ENCODE measurements around the gene BBOX1.
"Not testable (repeated sequence)": the region's sequence is repeated elsewhere in the genome, so short reads cannot be mapped to it uniquely, and the experiment has no call there.

The BBOX1 gene, protein sequence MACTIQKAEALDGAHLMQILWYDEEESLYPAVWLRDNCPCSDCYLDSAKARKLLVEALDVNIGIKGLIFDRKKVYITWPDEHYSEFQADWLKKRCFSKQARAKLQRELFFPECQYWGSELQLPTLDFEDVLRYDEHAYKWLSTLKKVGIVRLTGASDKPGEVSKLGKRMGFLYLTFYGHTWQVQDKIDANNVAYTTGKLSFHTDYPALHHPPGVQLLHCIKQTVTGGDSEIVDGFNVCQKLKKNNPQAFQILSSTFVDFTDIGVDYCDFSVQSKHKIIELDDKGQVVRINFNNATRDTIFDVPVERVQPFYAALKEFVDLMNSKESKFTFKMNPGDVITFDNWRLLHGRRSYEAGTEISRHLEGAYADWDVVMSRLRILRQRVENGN

DNA sequence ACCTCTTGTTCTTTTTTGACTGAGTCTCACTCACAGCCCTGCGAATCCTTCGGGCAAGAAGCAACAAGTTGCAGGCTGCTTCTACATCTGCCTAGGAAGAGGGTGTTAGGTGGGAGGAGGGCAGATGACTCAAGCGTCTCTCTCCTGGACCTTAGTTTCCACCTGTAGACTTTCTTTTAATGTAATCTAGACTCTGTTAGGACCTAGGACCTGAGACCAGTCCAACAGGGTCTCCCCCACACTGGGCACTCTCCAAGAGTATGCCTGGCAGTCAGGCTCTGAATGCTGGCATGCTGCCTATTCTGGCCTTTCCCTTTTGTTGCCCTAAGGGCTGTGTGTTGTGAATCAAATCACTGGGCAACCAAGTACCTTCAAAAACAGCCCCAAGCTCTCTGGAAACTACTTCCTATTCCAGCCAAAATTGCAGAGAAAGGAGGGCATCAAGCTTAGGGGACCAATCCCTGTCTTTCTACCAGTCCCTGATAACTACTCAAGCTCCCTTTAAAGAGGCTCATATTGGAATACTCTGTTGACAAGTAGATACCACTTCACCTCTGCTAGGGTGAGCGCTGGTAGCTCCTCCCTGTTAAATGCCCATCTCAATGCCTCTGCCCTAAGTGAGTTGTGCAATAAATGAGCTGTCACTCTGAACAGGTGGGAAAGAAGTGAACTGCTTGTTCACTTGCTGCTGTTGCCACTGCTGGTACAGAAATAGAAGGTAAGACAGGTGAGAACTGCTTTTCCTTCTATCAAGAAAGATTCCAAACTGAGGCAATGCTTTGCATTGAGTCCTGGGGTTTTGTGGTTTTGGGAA lies at the start of gene BBOX1:
Gene BBOX1 (plus strand): TSS at position 514 of the 814 bp plus-strand sequence. CDS start 14,616 bp downstream, outside the sequence.
- DNase-seq (ENCODE audit: low read depth, low spot score), result no peak

DNA sequence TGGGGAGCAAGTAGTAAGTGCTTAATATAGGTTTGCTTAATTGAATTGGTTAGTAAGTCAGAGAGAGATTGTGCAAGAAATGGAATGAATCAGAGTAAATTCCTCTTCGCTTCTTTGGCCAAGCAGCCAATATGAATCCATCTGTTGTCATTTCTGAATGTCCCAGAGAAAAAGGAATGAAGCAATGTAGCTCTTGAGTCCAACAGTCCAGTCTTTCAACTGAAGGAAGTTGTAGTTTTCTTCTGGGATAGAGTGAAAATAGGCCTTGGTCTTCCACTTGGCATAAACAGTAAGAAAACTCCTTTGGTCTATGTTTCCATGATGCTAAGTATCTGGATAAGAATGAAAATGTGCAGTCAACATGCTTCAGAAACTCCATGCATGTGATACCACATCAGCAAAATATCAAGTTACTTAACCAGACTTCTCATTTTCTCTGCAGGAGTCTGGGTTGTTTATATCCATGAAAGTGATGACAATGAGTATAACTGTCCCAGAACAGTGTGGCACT lies 48.5 kb upstream of the BBOX1 start:
- DNase-seq (ENCODE audit: low read depth, low spot score), result no peak

DNA sequence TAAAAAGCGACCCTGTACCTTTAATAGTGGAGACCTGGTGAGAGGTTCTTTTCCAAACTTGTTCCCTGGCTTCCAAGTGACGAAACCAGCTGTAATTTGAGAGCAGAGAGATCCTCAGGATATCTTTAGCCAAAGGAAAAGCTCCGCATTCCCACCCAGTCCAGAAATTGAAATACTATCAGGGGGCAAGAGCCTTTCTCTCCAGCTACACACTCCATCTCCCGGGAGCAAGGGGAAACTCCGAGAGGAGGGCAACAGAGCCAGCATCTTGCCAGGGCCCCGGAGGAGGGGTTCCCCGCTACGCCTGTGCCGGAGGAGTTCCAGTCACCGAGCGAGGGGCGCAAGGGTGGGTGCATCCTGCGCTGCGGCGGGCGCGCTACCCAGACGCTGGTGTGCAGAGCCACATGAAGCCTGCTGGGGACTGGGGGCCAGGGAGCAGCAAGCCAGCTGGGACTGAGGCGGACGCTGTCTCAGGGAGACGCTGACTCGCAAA lies 46.6 kb upstream of the BBOX1 start, which contains the start of gene FIBIN:
Gene FIBIN (plus strand): TSS at position 148 of the 493 bp plus-strand sequence. CDS start 415 bp downstream, outside the sequence.
- DNase-seq (ENCODE audit: low read depth, low spot score), result no peak

DNA sequence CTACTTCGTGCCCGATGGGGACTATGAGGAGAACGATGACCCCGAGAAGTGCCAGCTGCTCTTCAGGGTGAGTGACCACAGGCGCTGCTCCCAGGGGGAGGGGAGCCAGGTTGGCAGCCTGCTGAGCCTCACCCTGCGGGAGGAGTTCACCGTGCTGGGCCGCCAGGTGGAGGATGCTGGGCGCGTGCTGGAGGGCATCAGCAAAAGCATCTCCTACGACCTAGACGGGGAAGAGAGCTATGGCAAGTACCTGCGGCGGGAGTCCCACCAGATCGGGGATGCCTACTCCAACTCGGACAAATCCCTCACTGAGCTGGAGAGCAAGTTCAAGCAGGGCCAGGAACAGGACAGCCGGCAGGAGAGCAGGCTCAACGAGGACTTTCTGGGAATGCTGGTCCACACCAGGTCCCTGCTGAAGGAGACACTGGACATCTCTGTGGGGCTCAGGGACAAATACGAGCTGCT lies 46.0 kb upstream of the BBOX1 start:
- no peak for DNase-seq (ENCODE audit: low read depth, low spot score)

DNA sequence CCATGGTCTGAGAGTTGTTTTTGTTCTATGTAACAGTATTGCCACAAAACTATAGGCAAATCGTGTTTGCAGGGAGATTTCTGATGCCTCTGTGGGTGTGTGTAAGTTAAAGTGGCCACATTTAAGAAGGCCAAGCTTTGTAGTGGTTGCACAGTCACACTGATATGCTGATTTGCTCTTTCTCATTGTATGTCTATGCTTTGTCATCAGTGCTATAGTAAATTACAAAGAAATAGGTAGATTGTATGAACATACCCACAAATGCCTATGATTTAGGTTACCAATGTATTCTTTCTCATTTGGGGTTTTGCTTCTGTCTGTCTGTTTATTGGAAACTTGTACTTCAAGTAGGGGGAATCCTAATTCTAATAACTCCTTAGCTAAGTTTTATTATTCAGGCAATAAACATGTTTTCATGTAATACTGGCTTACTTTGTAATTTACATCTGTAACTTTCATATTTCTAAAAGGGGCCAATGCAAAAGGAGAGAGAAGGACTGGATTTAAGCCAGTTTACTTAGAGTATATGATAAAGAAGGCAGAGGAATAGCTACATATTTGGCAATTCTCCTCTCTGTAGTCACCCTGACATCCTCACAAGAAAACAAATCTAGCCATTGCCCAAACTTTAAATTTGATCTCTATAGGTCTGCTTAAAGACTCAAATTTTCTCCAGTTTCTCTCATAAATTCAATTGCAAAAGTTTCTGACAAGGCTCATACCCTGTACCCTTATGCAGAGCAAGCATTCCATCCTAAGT lies 44.7 kb upstream of the BBOX1 start:
- no peak for DNase-seq (ENCODE audit: low read depth, low spot score)

DNA sequence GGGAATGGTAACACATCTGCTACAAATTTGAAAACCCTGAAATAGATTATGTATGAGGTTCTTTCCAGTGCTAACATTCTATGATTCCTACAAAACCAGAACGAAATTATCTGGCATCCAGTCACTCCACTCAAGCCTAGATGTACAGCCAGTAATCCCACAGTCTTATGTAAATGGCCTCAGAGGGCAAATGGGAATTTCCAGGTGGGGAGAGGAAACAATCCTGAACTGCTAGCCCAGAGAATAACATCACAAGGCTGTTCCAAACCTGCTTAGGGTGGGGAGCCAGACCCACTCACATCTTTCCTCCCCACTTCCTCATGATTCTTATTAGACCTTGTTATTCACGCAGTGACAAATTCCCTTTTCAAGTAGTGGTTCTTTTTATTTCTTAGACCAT lies 43.2 kb upstream of the BBOX1 start:
- DNase-seq (ENCODE audit: low read depth, low spot score), result no peak

DNA sequence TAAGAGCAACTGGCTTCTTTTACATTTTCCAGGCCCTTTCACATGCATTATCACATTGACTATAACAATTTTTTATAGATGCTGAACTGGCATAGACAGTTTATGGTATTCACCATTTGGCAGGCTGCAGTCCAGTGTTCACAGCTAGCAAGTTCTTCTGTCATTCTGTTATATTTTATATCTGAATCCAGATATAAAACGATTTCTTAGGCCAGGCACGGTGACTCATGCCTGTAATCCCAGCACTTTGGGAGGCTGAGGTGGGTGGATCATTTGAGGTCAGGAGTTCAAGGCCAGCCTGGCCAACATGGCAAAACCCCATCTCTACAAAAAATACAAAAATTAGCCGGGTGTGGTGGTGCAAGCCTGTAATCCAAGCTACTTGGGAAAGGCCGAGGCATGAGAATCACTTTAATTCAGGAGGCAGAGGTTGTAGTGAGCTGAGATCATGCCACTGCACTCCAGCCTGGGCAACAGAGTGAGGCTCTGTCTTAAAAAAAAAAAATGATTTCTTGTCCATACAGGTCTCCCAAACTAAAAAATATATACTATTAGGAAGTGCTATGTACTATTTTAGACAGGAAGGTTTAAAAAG lies 39.4 kb upstream of the BBOX1 start:
- not testable (repeated sequence) for DNase-seq (ENCODE audit: low read depth, low spot score)

DNA sequence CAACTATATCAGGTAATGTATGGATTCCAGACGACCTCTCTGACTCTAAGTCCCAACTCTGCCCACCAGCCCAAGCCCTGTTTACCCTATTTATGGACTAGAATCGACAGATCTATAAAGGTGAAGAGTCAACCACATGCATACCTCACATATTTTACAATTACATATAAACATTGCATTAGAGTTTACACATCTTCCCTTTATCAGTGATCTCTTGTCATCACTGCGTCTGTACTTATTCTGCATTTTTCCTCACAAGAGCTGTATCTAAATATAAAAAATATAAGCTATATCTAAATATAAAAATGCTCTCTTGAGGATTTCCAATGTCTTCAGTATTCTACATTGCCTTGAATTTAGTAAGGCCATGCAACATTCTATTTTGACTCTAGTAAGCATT lies 38.2 kb upstream of the BBOX1 start:
- DNase-seq (ENCODE audit: low read depth, low spot score), result no peak

DNA sequence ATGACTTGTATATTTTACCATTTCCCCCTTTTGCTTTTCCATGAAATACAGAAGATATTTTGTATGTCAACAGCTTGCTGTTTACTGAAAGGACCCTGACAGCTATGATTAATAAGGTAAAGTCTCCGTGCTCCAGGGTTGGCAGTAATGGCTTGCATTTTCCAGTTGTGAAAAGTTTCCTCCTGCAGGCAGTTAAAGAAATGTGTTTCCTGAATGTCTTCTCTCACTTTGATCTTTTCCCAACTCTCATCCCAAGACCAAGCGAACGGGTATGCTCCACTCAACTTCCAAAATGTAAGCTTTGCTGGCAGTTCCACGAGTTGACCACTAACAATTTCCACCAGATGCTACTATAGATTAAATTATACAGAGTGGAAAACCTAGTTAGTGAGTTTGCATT lies 37.8 kb upstream of the BBOX1 start:
- DNase-seq (ENCODE audit: low read depth, low spot score), result no peak

DNA sequence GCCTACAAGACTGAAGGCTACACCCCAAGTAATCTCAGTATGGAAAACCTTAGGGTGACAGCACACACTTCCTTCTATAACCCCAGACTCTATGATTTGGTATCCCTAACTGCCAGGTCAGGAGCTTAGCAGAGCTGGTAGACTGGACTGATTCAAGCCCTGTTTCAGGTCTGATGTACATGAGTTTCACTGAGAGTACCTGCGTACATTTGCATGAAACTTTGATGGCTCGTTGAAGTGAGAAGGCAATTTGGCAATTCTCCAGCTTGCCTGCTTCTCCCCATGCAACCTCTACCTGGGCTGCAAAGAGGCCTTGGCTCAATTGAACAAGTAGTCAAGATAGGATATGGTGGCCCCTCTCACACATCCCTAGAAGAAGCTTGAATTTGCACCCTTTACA lies 36.5 kb upstream of the BBOX1 start:
- DNase-seq (ENCODE audit: low read depth, low spot score), result no peak

DNA sequence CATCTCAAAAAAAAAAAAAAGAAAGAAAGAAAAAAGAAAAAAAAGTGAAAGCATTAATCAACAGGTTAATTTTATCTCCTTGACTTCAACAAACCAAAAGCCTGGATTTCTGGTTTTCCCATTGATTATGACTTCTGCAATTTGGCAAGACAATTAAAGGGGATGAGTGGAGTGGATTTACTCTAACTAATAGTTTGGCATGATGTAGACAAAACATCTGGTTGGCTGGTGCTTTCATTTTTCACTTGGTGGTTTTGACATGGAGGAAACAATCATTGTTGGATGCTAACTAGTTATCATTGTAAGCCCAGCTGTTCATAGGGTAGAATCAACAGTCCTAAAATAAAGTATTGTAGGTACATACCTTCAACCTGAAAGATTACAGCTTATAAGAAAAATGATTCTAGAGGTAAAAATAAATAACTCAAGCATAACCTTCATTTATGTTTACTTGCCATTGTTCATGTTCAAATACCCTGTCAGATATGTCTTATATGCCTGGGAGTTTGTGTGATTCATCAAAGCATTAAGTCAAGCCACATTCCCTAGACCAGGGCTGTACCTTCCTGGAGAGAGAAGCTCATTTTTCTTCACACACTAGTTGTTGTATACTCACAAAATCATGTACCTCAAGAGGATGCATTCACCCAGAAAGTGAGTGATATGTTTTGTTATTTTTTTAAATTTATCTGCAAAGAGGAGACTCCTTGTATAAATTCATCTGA lies 31.6 kb upstream of the BBOX1 start:
- DNase-seq (ENCODE audit: low read depth, low spot score), result no peak

DNA sequence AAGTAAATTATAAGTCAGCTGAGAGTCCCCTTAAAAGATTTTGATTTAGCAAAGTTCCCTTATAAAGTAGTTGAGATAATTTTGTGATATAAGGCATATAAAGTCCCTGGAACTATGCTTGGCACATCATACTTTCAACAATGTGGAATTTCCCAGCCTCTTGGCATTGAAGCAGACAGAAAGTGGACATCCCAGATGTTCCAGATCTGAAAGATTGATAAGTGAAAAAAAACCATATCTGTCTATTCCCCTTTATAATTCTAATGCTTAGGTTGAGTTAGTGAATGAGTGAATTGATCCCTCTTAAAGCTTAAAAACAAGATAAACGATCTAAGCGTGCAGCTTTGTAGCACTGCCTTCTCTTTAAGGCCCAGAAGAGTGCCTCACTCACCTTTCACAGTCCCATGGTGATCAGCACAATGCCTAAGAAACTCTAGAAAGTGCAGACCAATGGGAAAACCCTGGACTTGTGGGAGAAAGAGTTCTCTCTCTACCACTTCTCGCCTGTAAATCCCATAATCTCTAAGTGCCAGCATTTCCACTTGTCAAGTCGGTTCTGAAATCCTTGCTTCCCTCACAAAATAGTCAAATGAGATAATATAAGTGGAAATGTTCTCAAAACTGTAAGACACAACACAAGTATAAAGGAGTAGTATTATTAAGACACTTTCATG lies 28.9 kb upstream of the BBOX1 start:
- DNase-seq (ENCODE audit: low read depth, low spot score), result no peak

DNA sequence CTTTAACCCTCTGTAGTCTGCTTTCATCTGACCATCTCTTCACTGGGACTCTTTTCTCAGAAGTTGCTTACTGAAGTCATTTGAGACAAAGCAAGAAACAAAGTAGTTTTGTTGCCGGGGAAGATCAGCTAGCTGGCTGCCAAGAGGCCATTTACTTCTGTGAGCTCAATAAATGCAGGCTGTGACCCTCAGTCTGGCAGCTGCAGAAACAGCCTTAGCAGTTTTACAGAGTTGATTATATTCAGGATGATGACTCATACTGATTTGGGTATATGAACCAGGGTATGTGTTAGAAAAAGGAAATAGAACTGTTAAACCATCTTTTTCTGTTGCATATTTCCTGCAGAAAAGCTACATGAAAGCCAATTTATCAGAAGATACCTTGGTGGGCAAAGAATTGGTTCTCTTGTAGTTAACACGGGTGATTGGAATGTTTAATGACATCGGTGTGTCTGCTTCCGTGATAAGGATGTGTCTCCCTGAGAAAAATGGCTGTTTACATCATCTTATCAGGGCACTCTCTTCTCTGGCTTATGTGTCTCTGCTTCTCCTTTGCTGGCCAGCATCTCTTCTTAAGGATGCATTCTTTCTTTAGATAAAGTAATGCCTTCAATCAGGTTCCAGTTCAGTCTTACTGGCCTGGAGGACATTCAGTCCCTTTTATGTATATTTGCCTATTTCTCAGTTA lies 28.2 kb upstream of the BBOX1 start:
- DNase-seq (ENCODE audit: low read depth, low spot score), result peak; percentile 57

DNA sequence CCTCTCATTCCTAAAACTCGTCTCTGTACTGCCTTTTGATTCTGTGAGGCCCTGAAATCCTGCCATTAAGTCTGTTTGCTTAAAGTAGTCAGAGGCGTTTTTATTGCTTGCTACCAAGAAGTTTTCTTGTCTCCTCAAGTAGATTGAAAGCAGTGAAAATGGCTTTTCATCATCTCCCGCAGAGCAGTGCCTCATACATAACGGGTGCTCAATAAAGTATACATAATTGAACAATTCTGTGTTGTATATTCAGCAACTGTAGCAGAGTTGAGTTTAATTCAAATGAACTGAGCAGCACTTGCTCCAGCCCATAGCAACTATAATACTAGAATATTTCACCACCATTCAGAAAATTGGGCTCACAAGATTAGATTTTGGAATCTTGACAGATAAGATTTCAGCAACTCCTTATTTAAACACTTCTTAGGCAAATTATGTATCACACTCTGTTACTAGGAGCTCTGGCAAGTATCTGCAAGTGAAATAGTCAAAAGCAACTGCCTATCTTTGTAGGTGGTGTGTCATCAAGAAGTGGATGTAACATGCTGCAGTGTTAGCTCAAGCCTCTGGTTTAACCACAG lies 26.7 kb upstream of the BBOX1 start:
- DNase-seq (ENCODE audit: low read depth, low spot score), result no peak

DNA sequence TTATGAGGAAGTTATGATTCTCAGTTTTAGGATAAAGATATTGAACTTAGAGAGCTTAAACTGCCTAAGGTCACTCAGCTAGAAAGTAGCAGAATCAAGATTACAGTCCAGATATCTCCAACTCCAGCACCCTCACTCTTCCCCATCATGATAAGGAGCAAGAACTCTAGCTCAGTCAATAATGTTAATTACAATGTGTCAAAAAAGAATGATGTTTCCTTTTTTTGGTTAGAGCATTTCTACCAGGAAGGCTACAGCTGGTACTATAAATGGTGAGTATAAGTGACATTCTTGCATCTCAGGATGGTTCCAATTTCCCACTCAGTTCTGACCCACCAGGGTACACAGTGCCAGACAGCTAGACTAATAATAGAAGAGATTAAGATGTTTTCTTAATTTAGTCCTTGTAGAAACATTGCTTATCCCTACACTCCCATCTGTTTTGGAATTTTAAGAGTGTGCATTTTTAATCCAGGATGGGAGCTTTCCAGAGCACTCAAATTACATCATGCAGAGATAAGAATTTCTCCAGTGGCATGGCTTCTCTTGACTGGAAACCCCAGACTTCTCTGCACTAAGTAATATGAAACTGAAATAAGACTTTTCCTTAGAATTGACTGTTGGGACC lies 21.6 kb upstream of the BBOX1 start:
- no peak for DNase-seq (ENCODE audit: low read depth, low spot score)

DNA sequence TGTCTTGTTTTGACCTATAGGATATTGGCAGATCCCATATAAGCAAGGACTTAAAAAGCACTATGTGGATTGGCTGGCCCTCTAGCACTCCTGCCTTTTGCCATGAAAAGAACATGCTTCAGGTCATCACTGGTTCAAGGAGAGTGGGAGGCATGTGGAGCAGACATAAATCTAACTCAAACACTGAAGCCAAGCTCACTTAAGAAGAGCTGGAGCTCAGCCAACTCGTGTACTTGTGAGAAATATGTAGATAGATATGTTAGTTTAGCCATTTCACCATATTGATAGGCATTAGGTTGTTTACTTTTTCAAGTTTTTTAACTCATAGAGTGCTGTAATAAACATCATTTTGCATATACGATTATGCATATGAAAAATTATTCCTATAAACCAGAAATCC lies 19.9 kb upstream of the BBOX1 start:
- no peak for DNase-seq (ENCODE audit: low read depth, low spot score)

DNA sequence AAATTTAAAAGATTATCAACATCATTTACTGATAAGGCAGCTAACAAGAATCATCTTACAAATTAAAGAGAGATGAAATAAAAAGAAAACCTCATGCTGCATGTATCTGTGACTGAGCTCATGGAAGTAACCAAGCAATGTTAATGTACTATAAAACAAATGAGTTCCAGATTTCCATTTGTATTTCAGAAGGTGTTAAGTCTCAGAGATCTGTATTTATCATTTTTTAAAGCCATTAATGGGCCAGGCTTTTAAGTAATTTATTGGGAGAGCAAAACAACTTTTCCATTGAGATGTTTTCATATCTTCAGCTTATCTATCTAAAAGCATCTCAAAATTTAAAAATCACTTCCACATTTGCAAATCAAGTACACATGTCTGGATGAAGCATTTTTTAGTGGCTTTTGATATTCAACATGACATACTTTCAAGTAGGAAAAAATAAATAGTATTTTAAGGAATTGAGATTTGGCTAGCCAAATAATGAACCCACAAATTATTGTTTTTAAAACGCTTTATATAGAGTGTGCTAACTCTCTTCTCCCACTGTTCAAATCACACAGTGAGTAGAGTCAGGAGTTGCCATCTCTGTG lies 17.9 kb upstream of the BBOX1 start:
- no peak for DNase-seq (ENCODE audit: low read depth, low spot score)

DNA sequence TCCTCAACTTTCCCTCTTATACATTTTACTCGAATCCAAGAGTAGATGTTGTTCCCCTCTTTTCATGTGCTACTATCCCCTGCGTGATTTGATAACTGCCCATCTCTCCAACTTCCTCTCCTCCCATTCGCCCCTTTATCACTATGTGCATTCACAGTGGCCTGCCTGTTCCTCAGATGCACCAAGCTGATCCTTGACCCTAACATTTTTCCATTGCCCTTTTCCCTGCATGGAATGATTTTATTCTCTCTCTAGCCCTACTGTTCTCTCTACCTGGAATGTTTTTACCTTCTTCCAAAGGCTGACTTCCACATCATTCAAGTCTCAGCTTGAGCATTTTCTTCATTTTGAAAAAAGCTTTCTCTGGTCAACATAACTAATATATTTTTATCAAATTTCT lies 15.8 kb upstream of the BBOX1 start:
- DNase-seq (ENCODE audit: low read depth, low spot score), result no peak

Measured in smooth muscle cell of the brain vasculature (primary cell).